ENCODE data around the gene GABBR1.

The GABBR1 gene

DNA sequence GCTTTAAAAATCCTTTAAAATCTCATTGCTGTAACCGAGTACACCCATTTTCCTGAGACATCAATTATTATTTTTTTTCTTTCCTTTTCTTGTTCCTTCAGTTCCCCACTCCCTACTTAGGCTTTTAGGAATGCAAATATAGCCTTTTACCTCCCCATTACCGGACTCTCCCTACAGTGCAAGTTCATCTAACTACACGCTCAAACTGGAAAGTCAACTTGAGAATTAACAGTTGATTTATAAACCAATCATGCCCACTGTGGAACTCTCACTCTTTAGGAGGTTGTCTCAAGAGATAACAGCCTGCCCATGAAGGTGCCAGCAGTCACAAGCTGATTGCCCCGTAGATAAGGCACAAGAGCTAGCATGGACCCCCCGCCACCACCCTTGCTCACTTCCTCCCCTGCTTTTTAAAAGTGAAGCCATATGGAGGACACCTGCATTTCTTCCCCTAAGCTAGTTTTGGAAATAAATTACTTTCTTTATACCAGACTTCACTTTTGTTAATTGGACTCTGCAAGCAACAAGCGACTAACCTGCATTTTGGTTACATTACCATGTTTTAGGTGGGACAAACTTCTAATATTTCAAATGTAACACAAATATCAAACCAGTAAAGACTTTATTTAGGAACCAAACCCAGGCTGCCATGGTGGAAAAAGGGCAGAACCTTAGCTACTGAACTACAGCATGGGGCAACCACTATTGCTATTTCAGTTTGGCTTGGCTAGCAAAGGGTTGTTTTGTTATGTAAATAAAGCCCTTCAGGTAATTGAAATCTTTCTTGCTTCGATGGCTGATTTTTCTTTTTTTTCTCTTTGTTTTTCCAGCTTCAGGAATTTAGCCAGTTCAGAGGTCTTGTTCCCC lies 108.3 kb downstream of the GABBR1 start:
- no peak for FAIRE-seq

DNA sequence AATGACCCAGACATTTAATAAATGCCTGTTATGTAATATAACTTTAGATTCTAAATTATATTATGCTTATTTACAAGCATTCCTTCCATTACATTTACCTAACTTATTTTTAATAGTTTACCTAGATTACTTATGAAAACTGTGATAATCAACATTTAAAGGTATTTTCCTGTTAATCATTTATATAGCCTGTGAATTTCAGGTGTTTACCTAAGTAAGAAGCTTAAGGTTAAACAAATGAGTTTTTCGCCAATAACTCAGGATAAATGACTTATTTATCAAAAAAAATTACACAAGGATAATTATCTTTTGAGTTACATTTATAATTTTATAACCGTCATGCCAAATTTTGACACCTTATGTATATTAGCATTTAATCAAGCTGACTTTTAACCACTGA lies 108.9 kb downstream of the GABBR1 start:
- no peak for FAIRE-seq

DNA sequence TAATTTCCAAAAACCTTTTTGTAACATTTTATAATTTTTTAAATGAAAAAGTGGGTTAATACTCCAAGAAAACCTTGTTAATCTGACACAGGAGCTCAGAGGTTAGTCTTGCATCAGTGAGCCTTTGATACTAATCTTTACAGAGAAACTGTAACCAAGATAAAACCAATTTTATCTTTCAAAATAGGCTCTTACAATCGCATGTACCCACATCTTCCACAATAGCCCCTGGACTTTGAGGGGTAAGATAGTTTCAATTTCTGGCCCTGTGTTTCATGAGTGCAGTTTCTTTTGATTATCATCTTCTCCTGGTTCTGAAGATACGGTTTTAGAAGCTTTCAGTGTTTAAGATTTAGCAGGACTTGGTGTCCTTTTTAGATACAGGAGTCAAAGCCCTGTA lies 110.8 kb downstream of the GABBR1 start:
- FAIRE-seq: no peak

DNA sequence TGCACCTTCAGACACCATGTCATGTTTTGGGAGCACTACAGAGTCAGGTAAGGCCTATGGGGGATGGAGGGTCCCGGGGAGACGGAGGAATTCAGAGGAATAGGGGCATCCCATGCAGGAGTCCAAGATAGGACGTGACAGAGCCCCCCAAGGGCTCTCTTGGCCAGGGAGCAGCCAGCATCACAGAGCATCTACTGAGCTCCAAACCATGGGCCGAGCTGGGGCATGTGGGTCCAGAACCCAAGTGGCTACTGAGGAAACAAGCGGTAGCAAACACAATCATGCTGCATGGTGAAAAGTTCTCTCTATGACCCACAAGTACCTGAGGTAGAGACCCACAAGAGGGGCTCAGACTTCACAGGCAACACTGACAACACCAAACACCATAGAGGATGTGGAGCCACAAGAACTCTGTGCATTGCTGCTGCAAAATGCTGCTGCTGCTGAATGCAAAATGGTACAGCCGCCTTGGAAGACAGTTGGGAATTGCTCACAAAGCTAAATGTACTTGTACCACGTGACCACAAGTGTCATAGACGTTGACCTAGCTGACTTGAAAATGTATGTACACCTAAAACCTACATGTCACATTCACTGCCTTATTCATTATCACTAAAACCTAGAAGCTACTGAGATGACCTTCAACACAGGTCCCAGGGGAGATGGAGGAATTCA lies 111.8 kb downstream of the GABBR1 start:
- no peak for FAIRE-seq

DNA sequence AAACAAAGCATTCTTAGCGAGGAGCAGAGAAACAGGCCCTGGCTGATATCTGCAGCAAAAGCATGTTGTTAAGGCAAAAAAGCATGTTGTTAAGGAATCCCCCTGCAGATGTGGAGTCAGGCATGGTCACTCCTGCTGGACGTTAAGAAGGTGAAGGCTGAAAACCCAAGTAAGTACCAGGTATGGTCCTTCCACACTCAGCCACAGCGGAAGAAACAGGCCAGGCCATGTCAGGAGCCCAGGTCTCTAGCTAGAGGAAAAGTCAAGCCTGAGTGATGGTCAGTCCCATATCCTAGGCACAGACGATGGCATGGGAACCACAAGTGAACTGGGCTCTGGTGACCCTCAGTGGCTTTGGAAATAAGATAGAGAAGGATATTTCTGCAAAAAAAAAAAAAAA lies 112.8 kb downstream of the GABBR1 start:
- no peak for FAIRE-seq

DNA sequence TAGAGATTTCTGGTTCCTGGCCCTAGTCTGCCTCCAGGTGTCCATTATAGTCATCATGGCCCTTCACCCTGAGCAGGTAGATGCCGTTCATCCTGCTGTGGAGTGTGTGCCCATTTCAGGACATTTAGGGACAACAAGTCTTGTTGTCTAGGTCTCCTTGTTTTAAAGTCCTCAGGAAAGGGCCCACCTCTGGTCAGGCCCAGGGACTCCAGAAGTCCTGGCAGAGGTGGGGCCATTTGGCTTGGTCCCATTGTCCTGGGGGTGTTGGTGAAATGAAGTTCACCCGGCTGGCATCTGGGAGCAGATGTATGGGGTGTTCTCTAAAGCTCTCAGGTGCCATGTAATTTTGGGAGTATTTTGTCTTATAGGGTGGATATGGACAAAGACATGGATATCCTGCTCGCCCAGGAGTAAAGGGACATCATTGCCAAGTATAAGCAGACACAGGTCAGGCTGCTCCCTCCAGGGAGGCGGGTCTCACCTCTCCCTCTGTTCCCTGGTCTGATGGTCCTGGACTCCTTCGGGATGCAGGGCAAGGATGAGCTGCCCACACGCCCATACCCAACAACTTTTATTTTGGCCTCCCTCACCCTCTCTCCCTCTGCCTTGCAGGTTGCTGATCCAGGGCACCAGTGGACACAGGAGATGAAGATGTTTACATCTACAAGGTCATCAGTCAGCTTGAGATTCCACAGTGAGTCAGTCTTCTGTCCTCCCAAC lies 113.5 kb downstream of the GABBR1 start:
- no peak for FAIRE-seq

DNA sequence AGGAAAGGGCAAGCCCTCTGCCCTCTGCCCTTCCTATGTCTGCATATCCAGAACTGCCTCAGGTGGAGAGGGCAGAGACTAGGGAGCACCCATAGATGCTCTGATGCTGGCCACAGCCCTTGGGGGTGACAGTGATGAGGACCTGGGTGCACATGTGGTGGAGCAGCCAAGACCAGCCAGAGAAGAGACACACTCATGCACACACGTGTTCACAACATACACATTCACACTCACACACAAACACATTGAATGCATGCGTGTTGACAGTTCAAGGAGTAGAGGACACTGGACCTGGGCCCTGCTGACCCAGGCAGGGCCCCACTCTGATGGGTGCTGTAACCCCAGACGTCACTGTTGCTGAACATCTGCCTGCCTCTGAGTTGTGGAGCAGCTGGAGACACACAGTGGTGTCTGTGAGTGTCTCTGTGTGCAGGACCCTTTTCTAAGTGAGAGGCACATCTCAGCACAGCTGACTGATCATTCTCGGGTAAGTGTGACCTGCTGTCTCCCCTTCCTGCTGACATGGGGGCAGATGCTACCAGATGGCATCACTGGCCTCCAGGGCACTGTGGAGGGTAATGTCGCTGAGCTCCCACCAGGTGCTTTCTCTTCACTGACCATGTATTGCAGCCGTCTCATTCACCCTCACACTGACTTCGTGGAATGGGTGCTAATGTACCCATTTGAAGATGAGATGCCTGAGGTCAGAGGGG lies 115.1 kb downstream of the GABBR1 start:
- no peak for FAIRE-seq

DNA sequence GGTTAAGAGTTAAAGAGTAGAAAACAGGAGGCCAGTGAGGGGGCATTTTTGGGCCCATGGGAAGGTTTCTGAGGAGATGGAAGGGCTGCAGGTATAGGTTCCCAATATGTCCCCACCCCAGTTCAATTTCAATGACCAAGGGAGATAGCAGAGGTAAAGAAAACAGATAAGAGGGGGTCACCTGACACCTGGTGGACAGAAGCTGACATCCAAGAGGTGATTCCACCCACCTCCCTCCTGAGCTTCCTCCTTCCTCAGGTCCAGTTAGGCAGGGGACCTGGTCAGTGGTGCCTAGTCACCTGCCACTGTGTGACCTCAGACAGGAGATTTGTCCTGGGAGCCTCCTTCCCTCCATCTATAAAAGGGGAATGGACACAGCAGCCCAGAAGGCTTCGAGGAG lies 115.7 kb downstream of the GABBR1 start:
- FAIRE-seq: no peak

DNA sequence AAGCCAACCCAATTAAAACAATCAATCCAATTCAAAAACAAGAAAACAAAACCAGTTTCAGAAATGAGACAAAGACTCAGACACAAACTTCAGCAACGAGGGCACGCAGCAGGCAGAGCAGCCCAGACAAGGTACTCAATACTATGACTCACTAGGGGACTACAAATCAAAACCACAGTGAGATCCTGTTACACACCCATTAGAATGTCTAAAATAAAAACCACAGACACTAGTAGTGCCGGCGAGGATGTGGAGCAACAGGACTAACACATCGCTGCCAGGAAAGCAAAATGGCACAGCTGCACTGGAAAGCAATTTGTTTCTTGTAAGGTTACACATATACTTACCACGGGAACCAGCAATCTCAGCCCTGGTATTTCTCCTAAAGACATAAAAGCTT lies 116.9 kb downstream of the GABBR1 start:
- no peak for FAIRE-seq

DNA sequence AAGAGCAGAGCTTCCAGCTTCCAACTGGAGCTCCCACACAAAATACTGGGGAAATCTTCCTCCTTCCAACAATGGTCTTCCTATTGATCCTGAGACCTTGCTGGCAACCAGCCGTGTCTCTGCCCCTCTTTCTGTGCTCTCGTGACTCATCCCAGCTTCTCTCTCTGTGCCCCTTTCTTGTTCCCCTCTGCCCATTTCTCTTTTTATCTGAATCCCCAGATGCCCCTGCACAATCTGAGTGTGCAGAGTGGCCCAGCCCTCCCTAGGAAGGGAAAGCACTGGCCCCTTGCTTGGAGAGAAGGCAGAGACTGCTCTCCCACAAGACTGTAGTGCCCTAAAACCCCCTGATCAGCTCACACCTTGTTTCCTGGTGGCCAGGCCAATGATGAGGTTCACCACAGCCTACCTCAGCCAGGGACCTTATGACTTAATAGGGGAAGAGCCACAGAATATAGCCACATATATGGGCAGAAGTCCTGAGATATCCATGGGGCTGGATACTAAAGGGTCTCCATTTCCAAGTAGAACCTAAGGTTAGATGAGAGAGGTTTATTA lies 122.2 kb downstream of the GABBR1 start:
- FAIRE-seq: no peak

DNA sequence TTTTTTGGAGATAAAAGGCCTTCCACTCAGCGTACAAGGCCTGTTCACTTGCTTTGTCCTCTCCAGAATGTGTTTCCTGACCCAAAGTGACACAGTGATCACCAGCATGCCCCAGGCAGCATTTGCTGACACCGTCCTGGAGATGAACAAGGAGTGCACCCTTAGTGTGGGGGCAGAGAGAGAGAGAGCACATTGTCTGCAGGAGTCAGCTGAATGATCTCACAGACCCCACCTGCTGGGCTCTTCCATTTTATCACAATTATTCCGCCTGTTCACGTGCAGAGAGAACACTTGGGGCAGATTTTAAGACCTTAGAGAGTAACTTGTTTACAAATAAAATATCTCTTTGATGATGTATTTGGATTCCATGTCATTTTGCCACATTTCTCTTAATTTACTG lies 122.8 kb downstream of the GABBR1 start:
- FAIRE-seq: no peak
